GM19240 (cell line): ENCODE results near the gene CHST1.

Source experiments
- DNase-seq: peaks from one replicate; pipeline ENCODE4 v3.0.0; 2011; ENCODE audit warnings: low spot score; ENCODE audit not compliant: insufficient read length

The CHST1 gene, protein sequence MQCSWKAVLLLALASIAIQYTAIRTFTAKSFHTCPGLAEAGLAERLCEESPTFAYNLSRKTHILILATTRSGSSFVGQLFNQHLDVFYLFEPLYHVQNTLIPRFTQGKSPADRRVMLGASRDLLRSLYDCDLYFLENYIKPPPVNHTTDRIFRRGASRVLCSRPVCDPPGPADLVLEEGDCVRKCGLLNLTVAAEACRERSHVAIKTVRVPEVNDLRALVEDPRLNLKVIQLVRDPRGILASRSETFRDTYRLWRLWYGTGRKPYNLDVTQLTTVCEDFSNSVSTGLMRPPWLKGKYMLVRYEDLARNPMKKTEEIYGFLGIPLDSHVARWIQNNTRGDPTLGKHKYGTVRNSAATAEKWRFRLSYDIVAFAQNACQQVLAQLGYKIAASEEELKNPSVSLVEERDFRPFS

DNA sequence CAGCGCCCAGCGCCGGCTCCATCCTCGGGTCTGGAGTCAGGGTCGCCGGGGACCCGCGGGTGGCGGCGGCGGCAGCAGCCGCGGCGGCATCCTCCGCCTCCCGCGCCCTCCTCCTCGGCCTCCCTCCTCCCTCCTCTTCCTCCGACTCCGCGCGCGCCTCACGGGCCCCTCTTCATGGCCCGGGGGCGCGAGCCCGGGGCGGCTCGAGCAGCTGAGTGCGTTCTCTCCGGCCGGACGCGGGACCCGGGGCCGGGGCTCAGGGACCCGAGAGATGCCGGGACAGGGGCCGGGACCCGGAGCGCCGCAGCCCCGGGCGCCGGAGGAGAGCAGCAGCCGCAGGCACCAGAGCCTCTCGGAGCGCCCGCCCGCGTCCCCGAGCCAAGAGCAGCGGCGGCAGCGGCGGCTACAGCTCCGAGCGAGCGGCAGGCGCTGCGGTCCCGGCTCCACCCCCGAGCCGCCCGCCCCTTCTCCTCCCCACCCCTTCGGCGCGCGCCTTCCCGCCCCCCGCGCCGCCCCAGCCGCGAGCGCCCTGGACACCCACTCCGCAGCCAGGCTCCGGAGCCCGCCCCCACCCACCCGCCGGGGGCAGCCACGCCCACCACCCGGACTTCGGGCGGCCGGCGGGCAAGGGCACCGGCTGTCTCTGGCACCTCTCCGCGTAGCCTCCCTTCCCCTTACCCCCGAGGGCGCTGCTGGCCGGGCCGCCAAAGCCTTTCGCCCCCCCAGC is at the start of gene CHST1:
CHST1 (minus strand) TSS at position 417 of the 727 bp plus-strand sequence. CDS start 14,699 bp downstream, outside the sequence.
- DNase-seq, result no peak

DNA sequence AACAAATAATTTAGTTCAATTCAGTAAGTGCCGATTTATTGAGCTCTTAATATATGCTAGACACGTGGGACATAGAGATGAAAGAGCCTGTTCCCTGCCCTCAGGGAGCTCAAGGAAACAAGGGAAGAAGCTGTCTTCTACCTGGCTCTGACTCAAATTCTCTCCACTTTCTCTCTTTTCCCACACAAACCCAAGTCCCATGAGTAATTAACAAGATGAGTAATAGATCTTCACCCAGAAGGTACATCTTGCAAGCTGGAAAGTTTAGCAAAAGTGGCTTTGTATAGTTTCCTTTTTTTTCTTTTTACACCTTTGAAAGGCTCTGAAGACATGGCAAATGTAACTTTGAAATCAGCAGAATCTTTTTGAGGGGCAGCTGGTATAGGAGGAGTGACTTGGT is 48.2 kb upstream of the CHST1 start:
- DNase-seq, result no peak

DNA sequence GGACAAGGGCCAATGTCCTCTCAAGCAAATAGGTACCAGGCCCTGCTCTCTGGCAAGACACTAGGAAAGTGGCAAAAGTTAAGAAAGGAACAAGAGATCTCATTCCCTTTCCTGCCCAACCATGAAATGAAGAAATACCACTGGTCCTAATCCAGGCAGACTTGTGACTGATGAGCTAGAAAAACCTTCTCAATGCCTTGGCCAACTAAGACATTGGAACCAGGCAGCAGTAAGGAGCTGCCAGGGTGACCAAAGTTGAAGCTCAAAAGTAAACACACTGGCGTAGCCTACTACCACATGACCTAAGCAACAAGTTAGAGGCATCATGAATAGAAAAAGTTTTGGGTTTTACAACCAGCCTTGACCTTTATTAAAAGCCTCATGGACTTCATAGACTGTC is 45.1 kb upstream of the CHST1 start:
- DNase-seq, result no peak

DNA sequence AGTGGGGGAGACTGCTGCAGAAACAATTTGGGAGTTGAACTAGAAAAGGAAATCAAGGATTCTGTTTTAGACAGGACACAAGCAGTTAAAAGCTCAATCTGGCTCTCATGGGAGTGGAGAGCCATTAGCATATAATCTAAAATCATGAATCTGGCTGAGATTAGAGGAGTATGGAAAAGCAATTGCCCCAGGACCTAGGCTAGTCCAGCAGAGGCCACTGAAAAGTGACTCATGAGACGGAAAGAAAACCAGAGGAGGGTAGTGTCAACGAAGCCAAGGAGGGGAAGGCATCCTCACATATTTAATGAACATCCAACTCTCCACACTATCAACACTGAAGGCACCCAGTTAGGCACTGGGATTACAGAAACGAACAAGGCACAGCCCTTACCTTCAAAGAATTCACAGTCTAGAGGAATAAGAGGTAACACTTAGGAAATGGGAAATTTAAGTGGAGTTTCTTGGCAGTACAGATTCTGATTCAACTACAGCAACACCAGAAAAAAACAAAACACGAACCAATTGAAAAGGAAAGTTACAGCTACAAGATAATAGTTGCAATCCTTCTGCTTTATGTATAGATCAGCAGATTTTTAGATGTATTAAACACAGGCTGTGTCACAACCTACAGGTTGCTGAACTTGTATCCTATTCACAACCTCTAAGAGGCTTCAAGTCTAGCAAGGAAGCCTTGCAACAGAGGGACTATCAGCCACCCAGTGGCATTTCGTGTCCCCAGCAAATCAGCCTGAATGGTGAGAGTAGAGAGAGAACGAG is 43.7 kb upstream of the CHST1 start:
- DNase-seq, result no peak

DNA sequence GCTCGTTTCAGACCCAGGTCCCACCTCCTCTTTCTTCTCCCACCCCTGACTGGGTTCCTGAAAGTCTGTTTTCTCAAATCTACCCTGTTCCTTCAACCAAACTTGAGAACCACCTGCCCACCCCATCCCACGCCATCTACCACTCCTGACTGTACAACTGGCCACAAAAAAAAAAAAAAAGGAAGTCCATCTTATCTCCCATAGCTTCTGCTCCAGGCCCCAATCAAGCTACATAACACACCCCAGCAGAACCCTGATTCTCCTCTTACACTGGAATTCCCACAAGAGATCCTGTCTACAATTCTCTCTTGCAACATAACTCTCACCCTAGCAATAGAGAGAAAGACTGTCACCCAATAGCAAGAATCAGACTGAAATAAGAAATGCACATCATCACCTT is 39.2 kb upstream of the CHST1 start:
- DNase-seq, result no peak

DNA sequence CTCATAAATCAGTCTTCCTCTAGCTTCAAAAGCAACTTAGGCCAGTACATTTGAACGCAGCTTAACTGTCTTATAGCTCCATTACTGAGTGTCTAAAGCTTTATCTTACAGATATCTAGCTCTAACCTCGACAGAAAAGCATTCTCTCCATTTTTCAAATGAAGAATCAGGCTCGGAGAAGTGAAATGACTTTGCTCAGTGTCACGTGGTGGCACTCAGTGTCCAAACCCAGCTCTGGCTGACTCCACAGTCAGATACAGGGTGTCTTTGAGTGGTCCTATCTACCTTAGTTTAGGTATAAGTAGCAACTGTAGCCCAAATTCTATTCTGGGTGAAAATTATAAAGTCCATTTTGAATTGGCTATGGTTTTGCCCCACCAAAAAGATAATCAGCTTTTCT is 38.7 kb upstream of the CHST1 start:
- no peak for DNase-seq

DNA sequence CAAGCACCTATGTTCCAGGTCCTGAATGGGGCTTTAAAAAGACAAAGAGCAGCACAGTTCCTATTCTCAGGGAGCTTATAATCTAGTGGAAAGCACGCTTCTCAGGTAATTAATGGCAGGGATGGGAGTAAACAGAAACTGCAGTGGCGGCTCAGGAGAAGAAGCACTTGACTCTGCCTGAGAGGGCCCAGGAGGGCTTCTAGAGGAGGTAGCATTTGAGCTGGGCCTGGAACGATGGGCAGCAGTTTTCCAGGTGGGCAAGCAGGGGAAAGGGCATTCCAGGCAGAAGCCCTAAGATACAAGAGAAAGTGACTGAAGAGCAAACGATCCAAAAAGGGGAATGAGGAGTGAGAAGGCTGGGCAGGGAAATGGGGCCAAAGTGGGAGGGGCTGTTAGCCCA is 37.1 kb upstream of the CHST1 start:
- DNase-seq, result no peak

DNA sequence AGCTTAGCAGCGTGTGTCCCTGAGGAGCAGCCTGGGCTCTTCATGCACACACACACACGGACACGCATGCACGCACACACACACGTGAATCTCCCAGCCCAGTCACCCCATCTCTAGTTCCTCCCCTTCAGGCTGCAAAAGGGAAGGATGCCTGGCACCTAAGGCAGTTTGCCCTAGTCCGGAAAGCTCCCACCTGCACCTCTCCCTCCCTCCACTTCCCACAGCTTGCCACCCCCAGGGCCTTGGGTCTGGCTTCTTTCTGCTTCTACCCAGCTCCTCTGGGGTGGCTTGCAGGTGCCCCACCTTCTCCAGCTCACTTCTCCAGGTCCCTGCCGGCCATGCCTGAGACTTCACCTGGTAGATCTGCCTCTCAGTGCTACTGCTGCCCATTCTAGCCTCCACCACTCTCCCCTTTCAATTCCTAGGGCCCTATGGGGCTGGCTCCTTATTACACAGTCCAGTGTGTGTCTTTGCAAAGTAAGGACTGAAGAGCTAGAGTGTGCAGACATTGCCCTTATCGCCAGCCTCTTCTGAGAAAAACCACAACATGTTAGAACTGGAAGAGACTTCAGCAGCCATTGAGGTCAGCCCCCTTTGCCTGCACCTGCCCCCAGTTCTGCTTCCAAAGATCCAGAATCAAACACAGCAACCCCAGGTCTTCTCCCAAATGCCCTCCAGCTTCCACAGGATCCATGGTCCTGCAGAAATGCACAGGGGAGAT is 33.5 kb upstream of the CHST1 start:
- DNase-seq, result no peak

DNA sequence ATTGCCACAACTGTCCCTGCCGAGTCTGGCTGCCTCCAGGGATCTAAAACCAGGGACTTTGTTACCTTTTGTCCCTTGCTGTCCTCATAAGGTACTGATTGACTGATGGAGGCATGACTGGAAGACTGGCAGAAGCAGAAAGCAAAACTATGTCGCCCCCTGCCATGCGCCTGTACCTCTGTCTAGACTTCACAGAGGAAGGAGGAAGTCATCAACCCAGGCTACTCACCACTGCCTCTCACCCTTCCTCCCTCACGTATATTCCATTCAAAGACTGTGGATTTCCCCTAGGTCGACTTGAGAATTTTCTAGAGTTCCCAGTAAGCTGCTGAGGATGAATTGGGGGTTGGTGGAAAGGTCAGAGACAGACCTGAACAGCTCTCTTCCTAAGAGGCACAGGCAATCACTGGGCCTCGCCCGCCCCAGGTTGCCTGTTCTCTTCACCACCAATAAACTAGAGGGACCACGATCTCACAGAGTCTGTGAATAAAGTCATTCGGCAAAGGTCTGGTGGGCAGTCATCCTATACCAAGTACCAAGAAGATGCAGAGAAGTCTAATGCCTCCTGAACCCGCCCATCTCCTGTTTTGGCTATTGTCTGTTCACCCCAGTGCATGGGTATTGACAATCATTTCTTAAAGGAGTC is 27.5 kb upstream of the CHST1 start:
- DNase-seq, result no peak

DNA sequence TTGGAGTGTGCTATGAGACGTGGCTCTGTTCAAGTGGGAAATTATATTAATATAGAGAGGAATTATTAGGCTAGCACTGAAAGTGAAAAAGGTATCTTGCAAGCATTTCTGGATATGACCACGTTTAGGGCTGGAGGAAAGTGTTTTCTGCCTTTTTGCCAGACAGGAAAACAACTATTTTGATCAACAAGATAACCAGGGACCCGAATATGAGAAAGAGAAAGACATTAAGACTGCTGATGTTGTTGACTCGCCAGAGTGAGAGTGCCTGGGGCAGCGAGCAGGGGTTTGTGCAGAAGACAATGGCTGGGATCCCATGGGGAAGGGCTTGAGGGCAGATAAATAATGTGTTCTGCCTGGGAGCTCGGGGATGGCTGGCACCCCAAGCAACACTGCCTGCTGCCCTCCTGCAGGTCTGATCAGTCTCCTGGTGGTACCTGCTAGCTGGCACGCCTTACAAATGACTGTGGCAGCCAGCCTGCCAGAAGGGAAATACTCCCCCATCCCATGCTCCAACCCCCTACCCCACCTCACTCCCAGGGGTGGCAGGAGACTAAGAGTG is 23.1 kb upstream of the CHST1 start:
- DNase-seq, result no peak

DNA sequence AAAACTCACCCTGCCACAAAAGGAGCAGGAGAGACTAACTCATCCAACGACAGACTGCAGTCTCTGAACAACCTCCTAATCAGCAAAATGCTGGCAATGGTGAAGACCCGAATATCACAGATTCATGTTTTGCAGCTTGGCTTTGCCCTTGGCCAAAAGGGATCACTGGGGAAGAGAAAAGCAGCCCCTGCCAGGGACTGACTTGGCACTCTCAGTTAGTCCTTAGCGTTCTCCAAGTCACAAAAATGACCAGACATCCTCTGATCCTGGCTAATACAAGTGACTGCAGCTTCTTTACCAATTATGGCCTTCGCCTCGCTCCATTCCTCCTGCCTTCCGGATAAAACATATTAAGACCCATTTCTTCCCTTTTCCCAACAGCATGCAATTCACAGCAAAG is 22.4 kb upstream of the CHST1 start:
- DNase-seq, result no peak

DNA sequence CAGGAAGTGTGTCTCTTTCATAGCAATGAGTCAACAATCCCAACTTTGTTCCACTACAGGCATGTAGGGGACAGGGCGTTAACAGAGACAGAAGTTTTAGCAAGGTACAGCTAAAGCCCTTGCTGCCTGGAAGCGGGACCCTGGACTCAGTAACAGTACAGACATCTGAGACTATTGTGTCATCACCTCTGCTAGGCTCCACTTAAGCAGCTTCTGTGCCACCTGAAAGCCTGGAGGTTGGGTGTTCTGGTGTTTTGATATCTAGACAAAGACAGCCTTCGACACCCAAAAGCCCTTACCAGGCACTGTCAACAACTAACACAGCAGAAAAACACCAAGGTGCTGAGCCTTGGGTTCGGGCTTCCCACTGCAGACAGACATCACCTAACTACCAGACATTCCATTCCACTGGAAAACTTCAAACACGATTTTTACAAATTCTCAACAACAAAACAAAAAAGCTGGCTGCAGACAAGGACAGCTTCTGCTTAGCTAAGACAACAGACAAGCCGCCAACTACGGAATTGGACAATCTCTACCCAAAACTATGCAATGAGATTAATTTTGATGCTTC is 20.6 kb upstream of the CHST1 start:
- no peak for DNase-seq

DNA sequence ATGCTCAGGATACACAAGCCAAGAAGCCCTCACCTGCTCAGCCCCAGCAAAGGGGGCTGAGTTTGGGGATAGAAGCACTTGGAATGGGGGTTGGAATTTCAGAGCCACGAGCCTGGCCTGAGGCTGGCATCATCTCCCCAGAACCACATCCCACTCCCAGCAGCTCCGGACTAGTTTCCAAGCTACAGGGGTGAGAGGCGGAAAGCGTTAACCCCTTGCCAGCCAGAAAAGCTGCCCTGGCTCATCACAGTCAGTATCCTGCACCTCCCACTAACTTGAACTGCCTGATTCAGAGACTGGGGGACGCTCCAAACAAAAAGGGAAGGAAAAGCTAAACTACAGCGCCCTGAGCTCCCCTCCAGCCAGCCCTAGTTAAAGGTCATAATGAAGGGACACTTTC is 19.0 kb upstream of the CHST1 start:
- DNase-seq, result no peak

DNA sequence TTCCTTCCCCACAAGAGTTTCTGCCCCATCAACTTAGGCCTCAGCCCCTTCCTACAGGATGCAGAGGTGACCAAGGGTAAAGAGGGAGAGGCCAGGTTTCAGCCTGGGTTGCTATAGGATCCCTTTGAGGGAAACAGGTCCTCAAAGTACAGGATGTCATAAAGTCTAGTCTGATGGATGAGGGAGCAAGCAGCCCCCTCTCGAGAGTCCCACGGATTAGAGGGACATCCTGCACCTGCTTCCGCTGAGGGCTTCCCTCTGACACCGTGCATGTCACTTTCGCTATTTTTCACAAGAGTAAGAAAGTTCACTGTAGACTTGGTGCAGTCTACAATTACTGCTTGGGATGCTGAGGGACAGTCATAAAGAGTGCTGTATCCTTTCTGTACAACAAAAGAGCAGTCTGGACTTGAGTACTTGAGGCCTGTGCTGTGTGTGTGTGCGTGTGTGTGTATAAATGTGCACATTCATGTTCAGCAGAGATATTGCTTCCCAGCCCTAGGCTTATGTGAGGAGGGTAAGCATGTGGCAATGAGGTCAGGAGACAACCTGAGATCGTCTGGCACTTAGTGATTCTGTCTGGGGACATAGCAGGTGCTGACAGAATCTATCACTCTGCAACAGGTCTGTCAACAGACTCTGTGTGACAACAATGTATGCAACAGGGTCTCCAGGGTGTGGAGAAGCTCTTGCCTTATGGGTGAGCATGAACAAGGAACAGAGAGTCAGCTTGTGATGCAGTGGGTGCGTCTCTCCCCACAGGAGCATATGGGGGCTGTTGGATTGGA is 18.0 kb upstream of the CHST1 start:
- DNase-seq, result no peak

DNA sequence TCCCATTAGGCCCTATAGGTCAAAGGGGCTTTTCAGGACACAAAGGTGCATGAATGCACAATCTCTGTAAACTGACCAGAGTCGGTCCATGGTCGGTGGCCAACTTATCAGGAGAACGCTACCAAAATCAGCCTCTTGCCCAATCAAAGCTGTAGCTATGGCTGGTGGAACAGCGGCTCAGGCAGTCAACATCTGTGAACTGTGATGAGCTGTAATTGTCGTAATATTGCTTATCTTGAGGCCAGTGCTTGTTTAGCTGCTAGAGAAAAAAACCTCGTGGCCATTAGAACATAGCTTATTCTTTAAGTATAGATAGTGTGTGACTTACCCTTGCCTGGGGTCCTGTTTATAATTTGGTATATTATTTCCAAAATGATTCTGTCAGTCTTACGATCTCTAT is 14.4 kb upstream of the CHST1 start:
- no peak for DNase-seq

DNA sequence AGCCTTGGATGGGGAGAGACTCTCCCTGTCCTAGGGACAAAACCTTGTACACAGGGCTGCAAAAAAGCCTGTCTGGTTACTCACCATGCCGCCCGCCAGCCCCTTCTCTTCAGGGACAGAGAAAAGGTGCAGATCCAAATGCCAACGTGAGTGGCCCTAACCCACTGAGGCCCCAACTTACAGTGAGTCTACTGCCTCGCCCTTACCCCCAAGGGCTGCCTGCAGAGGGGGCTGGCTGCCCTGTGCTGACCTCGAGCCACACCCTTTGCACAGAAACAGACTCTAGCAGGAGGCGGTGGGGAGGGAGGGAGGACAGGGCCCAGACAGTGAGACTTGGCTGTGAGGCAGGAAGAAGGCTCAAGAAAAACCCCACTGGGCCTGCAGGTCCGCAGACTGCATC is 13.6 kb upstream of the CHST1 start:
- DNase-seq, result no peak

DNA sequence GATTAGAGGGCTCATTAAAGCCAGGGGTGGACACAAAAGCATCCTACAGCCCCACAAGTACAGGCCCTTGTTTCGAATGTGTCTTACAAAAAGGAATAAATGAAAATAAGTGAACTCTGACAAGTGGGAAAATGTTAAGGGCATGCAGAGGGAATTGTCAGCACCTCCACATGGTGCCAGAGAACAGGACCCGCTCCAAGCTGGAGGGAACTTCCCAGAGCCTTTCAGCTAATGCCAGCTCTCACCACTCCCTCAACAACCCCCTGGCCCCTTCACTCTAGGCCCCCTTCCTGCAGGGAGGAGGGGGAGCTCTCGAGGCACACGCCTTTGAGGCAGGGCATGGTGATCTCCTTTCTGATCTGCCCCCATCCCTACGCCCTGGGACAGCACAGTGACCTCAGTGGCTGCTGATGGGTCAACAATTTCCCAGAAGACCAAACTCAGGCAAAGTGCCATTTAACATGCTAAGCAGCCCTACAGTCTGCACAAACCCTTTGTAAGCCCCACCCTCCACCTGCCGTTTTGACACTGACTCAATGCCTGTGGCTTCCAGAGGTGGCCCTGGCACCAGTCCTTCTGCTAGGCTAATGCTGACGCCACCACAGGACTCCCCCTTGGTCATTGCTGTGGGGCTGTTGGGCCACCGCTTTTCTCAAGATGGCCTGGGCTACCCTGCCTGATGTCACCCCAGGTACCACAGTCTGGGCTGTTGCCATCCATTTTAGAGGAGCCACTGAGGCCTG is 12.5 kb upstream of the CHST1 start:
- no peak for DNase-seq

DNA sequence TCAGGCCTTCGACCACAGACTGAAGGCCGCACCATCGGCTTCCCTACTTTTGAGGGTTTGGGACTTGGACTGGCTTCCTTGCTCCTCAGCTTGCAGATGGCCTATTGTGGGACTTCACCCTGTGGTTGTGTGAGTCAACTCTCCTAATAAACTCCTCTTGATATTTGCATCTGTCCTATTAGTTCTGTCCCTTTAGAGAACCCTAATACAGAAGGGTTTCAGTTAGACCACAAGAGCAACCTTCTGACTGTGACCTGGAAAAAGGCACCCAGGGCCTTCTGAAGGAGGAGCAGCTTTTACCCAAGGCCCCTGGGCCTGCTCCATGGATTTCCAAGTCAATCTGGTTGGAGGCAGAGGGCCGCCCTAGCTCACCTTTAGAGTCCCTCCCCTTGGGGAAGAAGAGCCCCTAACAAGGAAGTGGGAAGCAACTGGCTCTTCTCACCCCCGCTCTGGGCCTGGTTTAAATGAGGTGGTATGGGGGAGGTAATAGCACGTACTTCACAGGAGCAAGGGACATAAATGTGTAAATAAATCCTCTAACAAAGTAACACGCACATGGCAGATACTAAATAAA is 11.2 kb upstream of the CHST1 start:
- DNase-seq, result no peak
